NCI-H1417 treated with DMSO at 0.1 percent for 48 hours (cell line): ENCODE results near the gene GALR2.
"Not testable (repeated sequence)": the region's sequence is repeated elsewhere in the genome, so short reads cannot be mapped to it uniquely, and the experiment has no call there.

Source experiments
- DNase-seq: peaks from one replicate; lab custom pipeline; 2025; lab: John Stamatoyannopoulos, UW

Gene GALR2

DNA sequence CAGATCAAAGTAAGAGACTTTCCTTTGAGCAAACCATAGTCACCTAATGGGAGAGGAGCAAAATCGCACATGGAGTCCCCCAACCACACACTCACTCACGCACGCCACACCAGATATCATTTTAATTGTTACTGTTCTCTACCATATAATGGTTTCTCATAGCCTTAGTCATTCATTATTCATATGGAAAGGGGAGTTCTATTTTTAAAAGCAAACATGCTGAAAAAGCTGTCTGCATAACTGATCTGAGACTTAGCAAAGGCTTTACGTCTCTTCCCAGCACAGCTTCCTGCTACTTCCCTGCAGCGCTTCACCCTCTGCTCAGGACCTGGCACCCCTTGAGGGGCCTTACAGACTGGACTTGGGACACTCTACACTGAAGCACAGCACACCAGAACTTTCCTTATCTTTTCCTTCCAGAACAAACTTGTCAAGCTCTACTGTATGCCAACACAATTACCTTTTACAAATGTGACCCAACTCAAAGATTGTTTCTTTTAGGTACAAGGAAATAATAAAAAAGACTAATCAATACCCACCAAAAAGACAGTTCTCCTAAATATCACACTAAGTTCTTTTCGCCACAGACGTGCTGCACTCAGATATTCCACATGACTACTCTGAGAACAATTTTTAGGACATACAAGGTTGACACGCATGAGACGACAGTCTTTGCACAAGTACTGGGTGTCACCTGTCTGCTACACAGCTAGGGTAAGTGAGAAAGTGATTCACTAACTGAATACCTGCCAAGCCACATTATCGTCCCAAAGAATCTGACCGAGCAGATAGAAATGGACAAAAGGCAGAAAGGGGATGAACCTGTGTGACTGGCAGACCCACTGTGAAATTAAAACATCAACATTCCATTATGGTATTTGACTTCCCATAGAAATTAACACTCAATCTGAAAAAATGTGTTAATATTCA, 23.8 kb upstream of the GALR2 start:
- DNase-seq = no peak

- DNase-seq = no peak
Observed at GRCh38 chr17:76051561-76051960, 23.0 kb upstream of the GALR2 start.

DNA sequence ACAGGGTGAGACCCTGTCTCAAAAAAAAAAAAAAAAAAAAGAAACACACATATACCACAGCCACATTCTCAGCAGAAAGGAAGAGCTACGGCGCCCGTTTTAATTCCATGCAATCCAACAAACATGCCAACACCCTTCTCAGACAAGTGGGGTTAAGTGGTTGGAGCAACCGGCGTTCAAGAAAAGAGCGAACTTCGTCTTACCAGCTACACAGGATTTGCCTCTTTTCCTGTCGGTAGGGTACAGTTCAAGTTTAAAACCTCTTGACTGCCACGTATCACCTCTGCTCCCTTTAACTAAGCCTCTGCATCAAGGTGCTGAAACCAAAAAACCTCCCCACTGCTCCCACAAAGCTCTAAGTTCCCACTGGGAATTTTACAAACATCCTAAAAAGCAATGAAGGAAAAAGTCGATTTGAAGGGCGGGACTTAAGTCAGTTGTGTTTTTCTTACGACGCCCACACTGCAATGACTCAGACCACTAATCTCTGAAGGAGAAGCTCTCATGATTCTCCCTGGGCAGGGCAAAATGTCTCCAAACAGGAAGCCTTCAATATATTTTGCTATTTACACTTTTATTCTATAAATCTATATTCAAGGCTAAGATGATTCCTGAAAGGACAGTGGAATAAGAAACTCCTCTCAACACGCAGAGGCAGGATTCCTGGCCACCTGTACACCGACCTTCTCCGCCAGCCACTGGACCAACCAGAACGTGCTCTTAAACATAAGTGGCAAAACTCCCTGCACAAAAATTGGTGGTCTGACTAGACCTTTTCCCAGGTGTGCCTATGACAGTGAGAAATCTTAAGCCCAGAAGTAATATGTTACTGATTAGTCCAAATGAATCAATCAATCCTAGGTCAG, 21.1 kb upstream of the GALR2 start:
- DNase-seq = no peak

- no peak for DNase-seq
Observed at GRCh38 chr17:76054112-76054476, 20.5 kb upstream of the GALR2 start.

- no peak for DNase-seq
Observed at GRCh38 chr17:76056882-76057281, 17.7 kb upstream of the GALR2 start.

DNA sequence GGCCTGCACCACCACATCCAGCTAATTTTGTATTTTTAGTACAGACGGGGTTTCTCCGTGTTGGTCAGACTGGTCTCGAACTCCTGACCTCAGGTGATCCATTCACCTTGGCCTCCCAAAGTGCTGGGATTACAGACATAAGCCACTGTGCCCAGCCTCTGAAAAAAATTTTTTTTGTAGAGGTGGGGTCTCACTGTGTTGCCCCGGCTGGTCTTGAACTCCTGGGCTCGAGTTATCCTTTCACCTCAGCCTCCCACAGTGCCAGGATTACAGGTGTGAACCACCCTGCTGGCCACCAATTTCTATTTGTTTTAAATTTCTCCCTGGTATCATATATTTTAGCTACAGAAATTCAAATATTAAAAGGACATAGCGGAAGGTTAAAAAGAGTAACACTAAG, 16.3 kb upstream of the GALR2 start:
- not testable (repeated sequence) for DNase-seq

- DNase-seq = no peak
Observed at GRCh38 chr17:76063875-76064546, 10.6 kb upstream of the GALR2 start.

DNA sequence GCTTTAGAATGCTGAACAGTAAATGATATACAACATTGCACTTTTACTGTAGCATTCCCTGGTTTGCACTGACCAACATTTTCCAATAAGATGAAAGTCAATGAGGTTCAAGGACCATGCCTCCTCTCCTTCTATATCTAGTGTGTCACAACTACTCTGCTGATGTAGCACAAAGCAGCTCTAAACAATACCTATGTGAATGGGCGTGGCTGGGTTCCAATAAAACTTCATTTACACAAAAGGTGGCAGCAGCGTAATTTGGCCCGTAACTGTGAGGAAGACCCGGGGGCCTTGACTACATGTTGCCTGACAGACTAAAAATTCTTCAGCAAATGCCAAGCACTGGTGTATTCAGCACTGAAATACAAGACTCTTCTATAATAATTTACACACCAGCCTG, 8.8 kb upstream of the GALR2 start:
- DNase-seq = no peak

DNA sequence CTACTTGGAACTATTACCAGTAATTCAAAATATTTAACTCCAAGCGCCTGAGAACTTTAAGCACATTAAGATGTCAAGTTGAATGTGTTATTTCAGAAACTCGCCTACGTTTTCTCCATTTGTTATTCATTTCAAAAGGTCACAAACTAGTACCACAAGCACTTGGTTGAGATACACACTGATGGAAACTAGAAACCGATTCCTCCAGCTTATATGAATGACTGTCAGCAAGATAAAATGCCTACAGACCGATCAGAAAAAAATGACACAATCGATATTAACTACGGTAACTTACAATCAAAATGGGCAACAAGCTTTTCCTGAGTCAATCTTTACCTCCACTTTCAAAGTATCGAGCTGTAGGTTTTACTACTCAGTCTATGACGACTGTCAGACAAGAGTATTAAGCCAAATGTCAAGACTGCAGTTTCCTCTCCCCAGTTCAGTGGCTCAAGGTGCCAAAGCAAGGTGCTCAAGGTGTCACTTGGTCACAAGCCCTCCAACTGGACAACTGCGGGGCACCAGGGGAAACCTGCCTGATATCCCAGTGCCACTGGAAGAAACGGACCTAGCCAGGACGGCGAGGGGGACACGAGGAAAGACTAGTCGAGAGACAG, 2.9 kb upstream of the GALR2 start:
- no peak for DNase-seq

DNA sequence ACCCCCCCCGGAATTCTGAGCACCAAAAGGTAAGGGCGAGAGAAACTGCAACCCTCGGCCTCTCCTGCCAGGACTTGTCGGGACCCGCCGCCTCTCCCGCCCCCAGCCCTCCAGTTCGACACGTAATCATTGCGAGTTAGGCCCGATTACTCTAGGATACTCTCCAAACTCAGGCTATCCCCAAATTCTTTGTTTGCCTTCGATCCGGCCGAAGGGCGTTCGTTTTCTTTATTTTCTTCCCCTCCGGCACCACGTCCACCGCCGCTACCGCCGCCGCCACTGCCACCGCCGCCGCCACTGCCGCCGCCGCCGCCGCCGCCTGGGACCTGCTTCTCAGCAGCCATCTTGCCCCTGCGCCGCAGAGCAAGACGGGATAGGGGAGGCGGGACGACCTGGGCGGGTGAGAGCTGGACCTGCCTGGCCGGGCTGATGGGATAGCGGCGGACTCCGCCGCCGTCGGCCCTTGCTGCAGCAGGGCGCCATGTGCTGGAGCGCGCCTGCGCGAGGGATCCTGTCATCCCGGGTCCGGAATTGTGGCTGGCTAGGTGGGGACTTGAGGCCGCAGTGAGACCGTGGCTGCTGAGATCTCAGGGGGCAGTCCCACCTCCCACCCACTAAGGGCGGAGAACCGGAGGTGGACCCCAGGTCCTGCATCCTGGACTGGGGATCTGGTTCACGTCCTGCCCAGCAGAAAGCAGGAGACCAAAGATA, 2.3 kb upstream of the GALR2 start, which contains the start of gene SRP68:
Gene SRP68 (minus strand): TSS at position 370 of the 711 bp plus-strand sequence. CDS start 26 bp downstream, at position 344.
- peak; percentile 62 for DNase-seq

DNA sequence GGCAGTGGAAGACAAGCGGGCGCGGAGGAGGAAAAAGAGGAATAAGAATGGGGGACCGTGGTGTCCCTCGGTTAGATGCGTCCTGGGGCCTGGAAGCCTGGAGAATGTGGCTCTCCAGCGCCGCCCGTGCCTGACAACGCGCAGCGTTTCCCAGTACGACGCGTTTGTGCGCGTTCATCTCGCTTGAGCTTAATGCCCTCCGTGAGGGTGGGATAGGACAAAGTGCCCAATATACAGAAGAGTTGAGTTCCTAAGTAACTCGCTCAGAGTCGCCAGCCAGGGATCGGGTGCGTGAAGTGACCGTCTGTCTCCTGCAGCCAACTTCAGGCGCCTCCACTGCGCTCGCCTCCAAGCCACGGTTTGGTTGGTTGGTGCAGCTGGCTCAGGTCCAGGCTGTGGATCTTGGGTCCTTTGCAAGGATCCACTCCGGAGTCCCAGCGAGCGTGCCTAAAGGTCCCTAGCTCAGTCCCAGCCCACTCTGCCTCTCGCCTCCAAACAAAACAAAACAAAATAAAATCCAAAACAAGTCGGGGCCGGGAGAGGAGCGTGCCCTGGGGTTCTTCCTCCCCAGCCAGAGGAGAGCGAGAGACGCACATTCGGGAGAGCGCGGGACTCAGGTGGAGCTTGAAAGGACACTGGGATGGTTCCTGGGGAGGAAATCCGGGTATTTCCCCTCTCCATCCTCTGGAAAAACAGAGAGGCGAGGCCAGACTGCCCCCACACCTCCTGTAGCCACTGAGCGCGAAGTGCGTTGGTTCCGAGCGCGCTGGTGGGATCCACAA, 974 bp downstream of the GALR2 start:
- no peak for DNase-seq

DNA sequence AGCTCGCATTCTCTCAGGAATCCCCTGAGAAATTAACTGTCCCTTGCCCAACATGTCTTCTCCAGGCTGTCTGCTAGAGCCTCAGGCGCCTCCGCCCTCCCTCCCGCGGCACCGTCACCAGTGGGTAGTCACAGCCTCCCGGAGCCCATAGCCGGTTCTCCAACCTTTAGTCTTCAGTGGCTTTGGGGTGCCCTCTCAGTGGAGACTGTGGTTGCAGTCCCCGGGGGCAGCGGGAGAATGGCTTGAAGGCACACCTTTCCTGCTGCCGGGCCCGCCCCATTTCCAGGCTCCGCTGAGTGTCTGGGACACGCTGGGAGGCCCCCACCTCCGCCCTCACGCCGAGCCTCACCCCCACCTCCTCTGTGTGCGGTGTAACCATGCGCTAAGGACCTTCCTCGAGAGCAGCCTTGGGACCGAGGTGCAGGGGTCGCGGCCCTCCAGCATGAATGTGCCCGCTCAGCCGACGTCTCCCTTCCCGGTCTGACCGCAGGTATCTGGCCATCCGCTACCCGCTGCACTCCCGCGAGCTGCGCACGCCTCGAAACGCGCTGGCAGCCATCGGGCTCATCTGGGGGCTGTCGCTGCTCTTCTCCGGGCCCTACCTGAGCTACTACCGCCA, 1.7 kb downstream of the GALR2 start:
- DNase-seq = no peak

DNA sequence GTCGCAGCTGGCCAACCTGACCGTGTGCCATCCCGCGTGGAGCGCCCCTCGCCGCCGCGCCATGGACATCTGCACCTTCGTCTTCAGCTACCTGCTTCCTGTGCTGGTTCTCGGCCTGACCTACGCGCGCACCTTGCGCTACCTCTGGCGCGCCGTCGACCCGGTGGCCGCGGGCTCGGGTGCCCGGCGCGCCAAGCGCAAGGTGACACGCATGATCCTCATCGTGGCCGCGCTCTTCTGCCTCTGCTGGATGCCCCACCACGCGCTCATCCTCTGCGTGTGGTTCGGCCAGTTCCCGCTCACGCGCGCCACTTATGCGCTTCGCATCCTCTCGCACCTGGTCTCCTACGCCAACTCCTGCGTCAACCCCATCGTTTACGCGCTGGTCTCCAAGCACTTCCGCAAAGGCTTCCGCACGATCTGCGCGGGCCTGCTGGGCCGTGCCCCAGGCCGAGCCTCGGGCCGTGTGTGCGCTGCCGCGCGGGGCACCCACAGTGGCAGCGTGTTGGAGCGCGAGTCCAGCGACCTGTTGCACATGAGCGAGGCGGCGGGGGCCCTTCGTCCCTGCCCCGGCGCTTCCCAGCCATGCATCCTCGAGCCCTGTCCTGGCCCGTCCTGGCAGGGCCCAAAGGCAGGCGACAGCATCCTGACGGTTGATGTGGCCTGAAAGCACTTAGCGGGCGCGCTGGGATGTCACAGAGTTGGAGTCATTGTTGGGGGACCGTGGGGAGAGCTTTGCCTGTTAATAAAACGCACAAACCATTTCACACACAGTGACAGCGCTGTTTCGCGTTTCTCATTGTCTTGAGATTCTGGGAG, 2.4 kb downstream of the GALR2 start:
- no peak for DNase-seq

DNA sequence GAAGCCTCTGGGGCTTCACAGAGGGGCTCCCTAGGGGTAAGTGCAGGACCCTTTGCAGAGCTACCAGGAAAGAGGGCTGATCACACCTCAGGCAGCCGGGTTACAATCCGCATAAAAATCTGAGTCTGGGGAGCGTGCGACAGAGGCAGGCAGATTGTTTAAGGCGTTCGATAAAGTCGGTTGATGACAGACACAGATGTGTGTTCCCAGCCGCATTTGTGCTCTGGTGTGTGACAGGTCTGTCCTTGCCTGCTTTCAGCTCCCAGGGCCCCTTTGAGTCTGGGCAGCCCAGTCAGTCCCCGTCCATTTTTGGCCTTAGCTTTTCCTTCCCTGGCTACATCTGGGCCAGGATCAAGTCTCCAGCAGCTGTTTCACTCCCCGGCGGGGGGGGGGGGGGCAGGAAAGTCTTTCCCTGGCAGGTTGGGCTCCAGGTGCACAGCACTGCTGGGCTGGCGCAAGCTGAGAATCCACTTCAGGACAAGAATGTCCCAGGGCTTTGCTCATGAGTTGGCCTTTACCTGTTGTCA, 3.1 kb downstream of the GALR2 start:
- DNase-seq = no peak

DNA sequence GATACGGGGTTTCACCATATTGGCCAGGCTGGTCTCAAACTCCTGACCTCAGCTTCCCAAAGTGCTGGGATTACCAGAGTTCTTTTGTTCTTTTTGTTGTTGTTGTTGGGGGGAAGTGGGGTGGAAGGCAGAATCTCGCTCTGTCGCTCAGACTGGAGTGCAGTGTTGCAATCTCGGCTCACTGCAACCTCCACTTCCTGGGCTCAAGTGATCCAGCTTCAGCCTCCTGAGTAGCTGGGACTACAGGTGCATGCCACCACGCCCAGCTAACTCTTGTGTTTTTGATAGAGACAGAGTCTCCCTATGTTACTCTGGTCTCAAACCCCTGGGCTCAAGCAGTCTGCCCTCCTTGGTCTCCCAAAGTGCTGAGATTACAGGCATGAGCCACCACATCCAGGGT, 3.8 kb downstream of the GALR2 start:
- DNase-seq = not testable (repeated sequence)

DNA sequence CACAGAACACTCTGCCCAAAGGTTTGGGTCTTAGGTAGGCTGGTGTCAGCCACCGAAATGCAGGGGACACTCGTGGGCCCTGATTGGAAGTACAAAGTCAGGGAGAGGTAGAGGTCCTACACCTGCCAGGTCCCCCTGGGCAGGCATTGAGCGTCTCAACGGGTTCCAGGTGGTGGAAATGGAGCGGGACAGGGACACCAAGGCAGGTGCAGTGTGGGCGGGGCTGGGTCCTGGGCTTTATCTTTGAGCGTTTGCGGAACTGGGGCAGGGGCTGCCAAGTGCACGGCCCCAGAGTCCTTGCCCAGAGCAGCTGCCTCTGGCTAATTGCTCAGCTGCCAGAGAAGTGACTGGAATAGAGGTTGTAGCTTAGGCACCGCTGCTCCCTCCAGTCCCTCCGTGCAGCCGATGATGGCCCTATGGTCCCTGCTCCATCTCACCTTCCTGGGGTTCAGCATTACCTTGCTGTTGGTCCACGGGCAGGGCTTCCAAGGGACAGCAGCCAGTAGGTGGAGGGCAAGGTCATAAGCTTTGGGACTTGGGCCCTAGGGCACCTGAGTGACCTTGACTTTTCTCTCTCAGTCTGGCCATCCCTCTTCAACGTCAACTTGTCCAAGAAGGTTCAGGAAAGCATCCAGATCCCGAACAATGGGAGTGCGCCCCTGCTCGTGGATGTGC, 4.4 kb downstream of the GALR2 start, which contains the start of gene ZACN:
Gene ZACN (plus strand): TSS at position 323 of the 675 bp plus-strand sequence. CDS start 83 bp downstream, at position 406.
- DNase-seq = no peak

DNA sequence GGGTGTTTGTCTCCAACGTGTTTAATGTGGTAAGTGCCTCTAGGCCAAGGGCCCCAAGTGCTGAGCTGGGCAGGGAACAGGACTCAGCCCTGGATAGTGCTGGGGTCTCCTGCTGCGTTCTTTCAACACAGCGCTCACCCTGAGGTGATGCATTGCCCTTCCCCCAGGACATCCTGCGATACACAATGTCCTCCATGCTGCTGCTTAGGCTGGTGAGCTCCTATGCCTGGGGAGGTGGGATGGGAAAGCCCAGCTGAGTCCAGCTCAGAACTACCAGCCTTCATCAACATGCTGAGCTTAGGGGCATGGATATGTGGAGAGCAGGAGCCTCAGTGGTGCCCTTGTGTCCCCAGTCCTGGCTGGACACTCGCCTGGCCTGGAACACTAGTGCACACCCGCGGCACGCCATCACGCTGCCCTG, 5.0 kb downstream of the GALR2 start:
- no peak for DNase-seq
